ACC112 (cell line): ENCODE measurements around the gene ATP6V1G2.
"Not testable (repeated sequence)": the region's sequence is repeated elsewhere in the genome, so short reads cannot be mapped to it uniquely, and the experiment has no call there.

Source experiments
- H2AFZ ChIP-seq: fragments of 200-600 bp; sonication (generic); one replicate; pipeline ENCODE4 v1.6.0; 2017; ENCODE audit warnings: antibody characterized with exemption, low read length; ENCODE audit not compliant: unreplicated experiment
- H3K27ac ChIP-seq: fragments of 200-600 bp; sonication (generic); 2 replicates; pipeline ENCODE4 v1.5.1; 2014; ENCODE audit warnings: low read depth, mild to moderate bottlenecking, antibody characterized with exemption, low read length, moderate library complexity
- H3K27me3 ChIP-seq: fragments of 200-600 bp; sonication (generic); 2 replicates; pipeline ENCODE4 v1.6.1; 2014; ENCODE audit warnings: mild to moderate bottlenecking, antibody characterized with exemption, low read length, moderate library complexity, mixed read lengths; ENCODE audit not compliant: insufficient read depth
- H3K36me3 ChIP-seq: fragments of 200-600 bp; sonication (generic); 2 replicates; pipeline ENCODE4 v1.6.1; 2016; ENCODE audit warnings: mild to moderate bottlenecking, antibody characterized with exemption, low read length, moderate library complexity, mixed read lengths; ENCODE audit not compliant: insufficient read depth
- H3K4me1 ChIP-seq: fragments of 200-600 bp; sonication (generic); one replicate; pipeline ENCODE4 v1.6.1; 2016; ENCODE audit warnings: low read length, mixed read lengths; ENCODE audit not compliant: insufficient read depth, unreplicated experiment, control insufficient read depth
- H3K4me3 ChIP-seq: fragments of 200-600 bp; sonication (generic); 2 replicates; pipeline ENCODE4 v1.5.1; 2014; ENCODE audit warnings: mild to moderate bottlenecking, low read depth, low read length
- H3K79me2 ChIP-seq: fragments of 200-600 bp; sonication (generic); one replicate; pipeline ENCODE4 v1.6.0; 2016; ENCODE audit warnings: low read length; ENCODE audit not compliant: control insufficient read depth, unreplicated experiment, insufficient read depth

ATP6V1G2 gene

GRCh38 chr6:31497531-31498476 is 48.6 kb downstream of the ATP6V1G2 start, which contains the start of gene MICB:
Gene MICB (plus strand): TSS chr6:31498145. CDS start chr6:31498194, 49 bp downstream.
- Histone ChIP-seq H3K79me2 (peaks cover 56% of the 10 kb centered on the region), H3K36me3 (no peaks in the 10 kb centered on the region), H3K27ac (peak within 1 kb of the TSS; percentile 40), H2AFZ (no peak within 1 kb of the TSS), H3K4me1 (peaks cover 26% of the 10 kb centered on the region), H3K27me3 (no peaks in the 10 kb centered on the region), H3K4me3 (peak within 1 kb of the TSS; percentile 77)

- peak overlapping the region; percentile 77 for H3K4me3 ChIP-seq
- H3K36me3 ChIP-seq = not testable (repeated sequence)
Observed at GRCh38 chr6:31496826-31497225, 49.6 kb downstream of the ATP6V1G2 start.

GRCh38 chr6:31495580-31495979 is 50.8 kb downstream of the ATP6V1G2 start:
- H3K4me1 ChIP-seq = peaks cover 30% of the 10 kb centered on the region
- no peaks in the 10 kb centered on the region for H3K27me3 ChIP-seq
- peak overlapping the region; percentile 92 for H3K4me3 ChIP-seq
- H3K36me3 ChIP-seq = no peaks in the 10 kb centered on the region
- peak overlapping the region; percentile 87 for H3K27ac ChIP-seq
- H2AFZ ChIP-seq = no peak overlapping the region
- H3K79me2 ChIP-seq = peaks cover 34% of the 10 kb centered on the region

More at GRCh38 chr6:31496826-31497225, 49.6 kb downstream of the ATP6V1G2 start:
- H3K27me3 ChIP-seq, H2AFZ ChIP-seq: not testable (repeated sequence)
- Histone ChIP-seq H3K27ac (peak overlapping the region; percentile 40), H3K4me1 (peaks cover 30% of the 10 kb centered on the region), H3K79me2 (peaks cover 47% of the 10 kb centered on the region)
